Activated CD8-positive, alpha-beta memory T cell treated with anti-CD3 and anti-CD28 coated beads, Interleukin-2, amount 10 ng/mL, durations not matched to agents 7 days and 5 days (primary cell): ENCODE data around the gene KIF13A. TPM values are rescaled to one million over a fixed set of nuclear protein-coding genes. Genes with fewer than 3 reads are reported as not detected.
"Not testable (repeated sequence)": the region's sequence is repeated elsewhere in the genome, so short reads cannot be mapped to it uniquely, and the experiment has no call there.

ENCODE experiments used
- ATAC-seq: fragments of 150-1000 bp; cut with Tn5 transposase; one replicate; pipeline ENCODE4 v1.10.0; 2021; ENCODE audit warnings: moderate library complexity
- CTCF ChIA-PET: fragments of 350-600 bp; sonication (Branson Sonifier 250); formaldehyde crosslinking; loops from one replicate; lab custom pipeline; 2021; ENCODE audit warnings: antibody characterized with exemption; lab: Charles Lee
- DNase-seq: peaks from one replicate; pipeline ENCODE4 v3.0.0-alpha.2; 2020
- H3K27ac Mint-ChIP-seq: one replicate; pipeline ENCODE4 v1.8.0; 2021; ENCODE audit warnings: mild to moderate bottlenecking, mixed read lengths
- H3K27me3 Mint-ChIP-seq: one replicate; pipeline ENCODE4 v1.8.0; 2021; ENCODE audit warnings: mixed read lengths
- H3K36me3 Mint-ChIP-seq: one replicate; pipeline ENCODE4 v1.8.0; 2021; ENCODE audit warnings: mild to moderate bottlenecking, mixed read lengths
- H3K4me1 Mint-ChIP-seq: one replicate; pipeline ENCODE4 v1.8.0; 2021; ENCODE audit warnings: mixed read lengths
- H3K4me3 Mint-ChIP-seq: one replicate; pipeline ENCODE4 v1.8.0; 2021; ENCODE audit warnings: mild to moderate bottlenecking, moderate library complexity, mixed read lengths
- H3K9me3 Mint-ChIP-seq: one replicate; pipeline ENCODE4 v1.8.0; 2022; ENCODE audit warnings: low read depth, mixed read lengths
- total RNA-seq, 2 experiments: library from RNA; stranded (reverse); gene quantifications; one replicate each; pipeline ENCODE4 v1.2.3, GENCODE V29; 2021

Gene KIF13A
- total RNA-seq, 2 experiments from 2014 or later, result 0.05 TPM; not detected in 1

DNA sequence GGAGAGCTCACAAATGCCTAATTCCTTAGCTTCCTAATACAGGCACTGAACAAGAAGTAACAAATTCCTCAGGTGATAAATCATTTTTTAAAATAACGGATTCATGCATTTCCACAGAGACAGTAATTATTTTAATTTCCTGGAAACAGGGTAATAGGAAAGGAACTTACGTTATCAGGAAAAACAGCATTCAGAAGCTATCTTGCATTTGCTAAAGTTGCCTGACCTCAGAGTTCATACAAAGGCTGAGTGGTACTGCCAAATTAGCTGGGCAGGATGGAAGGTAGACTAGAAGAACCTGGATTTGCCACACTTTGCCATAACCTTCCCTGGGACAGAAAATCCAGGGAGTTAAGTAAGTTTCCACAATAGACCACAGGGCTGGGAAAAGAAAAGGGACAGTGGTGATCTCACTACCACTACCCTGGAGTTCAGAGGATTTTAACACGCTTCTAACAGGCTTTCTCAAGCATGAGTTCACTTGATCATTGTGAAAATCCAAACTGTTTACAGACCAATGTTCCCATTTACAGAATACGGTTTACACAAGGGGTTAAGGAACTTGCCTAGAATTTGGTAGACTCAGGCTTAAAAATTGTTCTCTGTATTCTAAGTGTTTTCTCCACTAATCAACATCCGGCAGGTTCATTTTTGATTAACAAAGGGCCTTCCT lies 57.0 kb downstream of the KIF13A start:
- no peak for ATAC-seq
- no peaks in the 10 kb centered on the region for H3K4me1 Mint-ChIP-seq
- no peak overlapping the region for H3K27ac Mint-ChIP-seq
- H3K36me3 Mint-ChIP-seq, result no peaks in the 10 kb centered on the region
- CTCF ChIA-PET, result no interaction called here
- H3K9me3 Mint-ChIP-seq, result no peaks in the 10 kb centered on the region
- no peak for DNase-seq
- H3K27me3 Mint-ChIP-seq, result peaks cover 35% of the 10 kb centered on the region
- no peak overlapping the region for H3K4me3 Mint-ChIP-seq

DNA sequence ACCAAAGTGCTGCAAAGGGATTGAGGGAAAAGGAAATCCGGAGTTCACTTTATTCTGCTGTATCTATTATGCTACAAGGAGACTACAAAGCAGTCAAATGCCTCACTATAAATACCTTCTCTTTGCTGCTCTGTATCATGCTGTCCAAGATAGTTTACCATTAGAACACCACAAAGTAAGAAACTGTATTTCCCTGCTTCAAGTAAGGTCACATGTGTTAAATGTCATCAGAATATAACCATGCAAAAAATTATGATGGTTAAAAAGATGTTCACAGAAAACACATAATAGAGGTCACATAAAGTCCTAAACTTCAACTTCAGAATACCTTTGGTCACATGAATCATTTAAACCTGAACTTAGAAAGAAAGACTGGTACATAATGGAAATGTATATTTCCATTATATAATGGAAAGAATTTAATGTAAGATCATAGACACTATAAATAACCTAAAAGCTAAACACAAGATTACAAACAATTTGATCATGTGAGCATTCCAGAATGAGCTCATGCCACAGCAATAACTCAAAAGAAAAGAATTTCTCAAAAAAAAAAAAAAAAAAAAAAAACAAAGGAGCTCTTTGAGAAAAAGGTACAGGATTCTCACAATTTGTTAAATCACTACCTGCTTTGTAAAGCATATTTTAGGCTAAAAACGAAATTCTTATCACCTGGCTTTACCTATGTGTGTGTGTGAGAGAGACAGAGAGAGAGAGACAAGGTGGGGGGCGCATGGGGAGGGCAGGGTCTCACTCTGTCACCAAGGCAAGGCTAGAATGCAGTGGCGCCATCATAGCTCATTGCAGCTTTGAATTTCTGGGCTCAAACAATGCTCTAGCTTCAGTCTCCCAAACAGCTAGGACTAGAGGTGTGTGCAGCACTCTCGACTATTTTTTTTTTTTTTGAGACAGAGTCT lies 58.7 kb downstream of the KIF13A start:
- CTCF ChIA-PET, result interaction anchor here (0.6 to 0.7 kb wide), 3 partner anchors 45 to 172 kb away, joined by 3 read pairs; no protein-coding TSS in a partner anchor
- DNase-seq (no peak), ATAC-seq (no peak)
- H3K9me3 Mint-ChIP-seq, result no peaks in the 10 kb centered on the region
- H3K27ac Mint-ChIP-seq, result no peak overlapping the region
- no peaks in the 10 kb centered on the region for H3K4me1 Mint-ChIP-seq
- peaks cover 41% of the 10 kb centered on the region for H3K27me3 Mint-ChIP-seq
- no peak overlapping the region for H3K4me3 Mint-ChIP-seq
- H3K36me3 Mint-ChIP-seq, result no peaks in the 10 kb centered on the region

DNA sequence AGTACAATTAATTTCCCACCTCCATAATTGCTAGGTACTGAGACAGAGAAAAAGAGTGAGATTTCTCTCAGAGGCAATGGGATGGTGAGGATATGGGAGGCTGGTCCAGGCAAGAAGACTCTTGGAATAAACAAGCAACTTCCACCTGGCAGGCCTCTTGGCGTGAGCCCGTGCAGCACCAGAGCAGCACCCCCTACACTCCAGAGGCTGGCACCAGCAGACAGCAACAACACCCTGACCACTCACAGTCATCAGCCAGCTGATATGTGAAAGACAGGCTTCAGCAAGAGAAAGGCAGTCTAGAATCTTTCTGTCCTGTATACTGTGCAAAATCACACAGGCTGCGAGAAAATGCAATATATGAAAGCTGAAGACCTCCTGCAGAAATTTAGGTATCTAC lies 59.7 kb downstream of the KIF13A start:
- Mint-ChIP-seq H3K36me3 (no peaks in the 10 kb centered on the region), H3K9me3 (no peaks in the 10 kb centered on the region), H3K4me1 (no peaks in the 10 kb centered on the region), H3K27ac (no peak overlapping the region), H3K4me3 (no peak overlapping the region), H3K27me3 (peaks cover 46% of the 10 kb centered on the region)
- CTCF ChIA-PET, result no interaction called here
- no peak for DNase-seq
- ATAC-seq, result no peak

DNA sequence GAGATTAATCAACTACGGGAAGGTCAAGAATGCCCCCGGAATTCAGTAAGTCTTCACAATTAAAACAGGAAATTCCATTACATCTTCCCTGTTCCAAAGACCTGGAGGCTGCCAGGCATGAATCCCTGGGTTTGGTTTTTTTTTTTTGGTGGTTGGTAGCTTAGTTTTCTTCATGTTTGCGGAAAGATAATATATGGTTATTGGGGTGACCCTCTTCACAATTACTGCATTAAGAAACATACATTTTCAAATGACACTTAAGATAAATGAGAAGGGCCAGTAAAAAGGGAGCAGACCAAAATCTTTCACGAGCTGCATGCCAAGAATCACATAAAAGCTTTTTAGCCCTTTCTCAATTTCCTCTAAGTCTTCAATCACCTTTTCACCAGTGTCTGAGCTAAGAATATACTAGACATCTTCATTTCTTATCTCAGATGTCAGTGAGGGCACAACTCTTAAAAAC lies 64.0 kb downstream of the KIF13A start:
- Mint-ChIP-seq H3K4me1 (no peaks in the 10 kb centered on the region), H3K4me3 (no peak overlapping the region), H3K27me3 (peaks cover 29% of the 10 kb centered on the region), H3K27ac (no peak overlapping the region), H3K9me3 (no peaks in the 10 kb centered on the region), H3K36me3 (no peaks in the 10 kb centered on the region)
- ATAC-seq (no peak), DNase-seq (no peak)
- CTCF ChIA-PET, result no interaction called here

DNA sequence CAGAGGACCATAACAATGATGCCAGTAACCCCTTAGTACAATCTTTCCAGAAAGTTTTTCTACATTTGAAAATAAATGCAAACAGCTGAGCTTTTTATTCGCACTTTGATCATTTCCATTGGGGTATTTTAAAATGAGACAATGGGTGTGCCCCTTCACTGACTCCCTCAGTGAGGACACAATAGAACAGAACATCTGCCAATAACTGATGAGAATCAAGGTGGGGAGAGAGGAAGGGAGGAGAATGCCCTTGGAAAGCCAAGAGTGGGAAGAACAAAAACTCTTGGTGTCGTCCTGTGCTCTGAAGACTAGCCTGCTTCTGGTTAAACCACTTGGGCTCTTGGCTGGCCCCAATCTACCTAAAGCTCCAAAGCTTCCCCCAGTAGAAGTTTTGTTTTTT lies 66.0 kb downstream of the KIF13A start:
- DNase-seq (no peak), ATAC-seq (no peak)
- H3K36me3 Mint-ChIP-seq, result no peaks in the 10 kb centered on the region
- H3K4me3 Mint-ChIP-seq, result no peak overlapping the region
- CTCF ChIA-PET, result interaction anchor here (0.7 kb wide), 1 partner anchor 16 kb away, joined by 3 read pairs; no protein-coding TSS in a partner anchor
- H3K4me1 Mint-ChIP-seq, result no peaks in the 10 kb centered on the region
- no peak overlapping the region for H3K27ac Mint-ChIP-seq
- H3K9me3 Mint-ChIP-seq, result no peaks in the 10 kb centered on the region
- H3K27me3 Mint-ChIP-seq, result peaks cover 25% of the 10 kb centered on the region

DNA sequence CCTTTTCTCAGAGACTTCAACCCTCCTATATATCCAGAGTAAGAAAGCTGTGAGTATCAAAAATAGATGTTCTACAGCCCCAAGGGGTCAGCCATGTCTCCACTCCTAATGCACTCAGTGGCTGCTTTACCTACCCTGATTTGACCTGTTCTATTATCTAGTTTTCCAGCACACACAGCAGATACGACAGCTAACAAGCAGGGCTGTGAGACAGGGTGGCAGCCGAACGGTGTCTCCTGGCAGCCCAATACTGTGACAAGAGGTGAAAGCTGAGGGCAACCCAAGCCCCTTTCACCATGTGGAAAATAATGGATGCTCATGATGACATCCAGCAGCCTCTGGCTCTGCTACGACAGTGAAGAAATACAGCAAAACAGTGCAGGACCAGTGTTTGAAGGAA lies 67.9 kb downstream of the KIF13A start:
- H3K27ac Mint-ChIP-seq, result no peak overlapping the region
- ATAC-seq (no peak), DNase-seq (no peak)
- H3K4me3 Mint-ChIP-seq, result no peak overlapping the region
- CTCF ChIA-PET, result no interaction called here
- no peaks in the 10 kb centered on the region for H3K4me1 Mint-ChIP-seq
- H3K27me3 Mint-ChIP-seq, result peaks cover 22% of the 10 kb centered on the region
- no peaks in the 10 kb centered on the region for H3K36me3 Mint-ChIP-seq
- no peaks in the 10 kb centered on the region for H3K9me3 Mint-ChIP-seq

DNA sequence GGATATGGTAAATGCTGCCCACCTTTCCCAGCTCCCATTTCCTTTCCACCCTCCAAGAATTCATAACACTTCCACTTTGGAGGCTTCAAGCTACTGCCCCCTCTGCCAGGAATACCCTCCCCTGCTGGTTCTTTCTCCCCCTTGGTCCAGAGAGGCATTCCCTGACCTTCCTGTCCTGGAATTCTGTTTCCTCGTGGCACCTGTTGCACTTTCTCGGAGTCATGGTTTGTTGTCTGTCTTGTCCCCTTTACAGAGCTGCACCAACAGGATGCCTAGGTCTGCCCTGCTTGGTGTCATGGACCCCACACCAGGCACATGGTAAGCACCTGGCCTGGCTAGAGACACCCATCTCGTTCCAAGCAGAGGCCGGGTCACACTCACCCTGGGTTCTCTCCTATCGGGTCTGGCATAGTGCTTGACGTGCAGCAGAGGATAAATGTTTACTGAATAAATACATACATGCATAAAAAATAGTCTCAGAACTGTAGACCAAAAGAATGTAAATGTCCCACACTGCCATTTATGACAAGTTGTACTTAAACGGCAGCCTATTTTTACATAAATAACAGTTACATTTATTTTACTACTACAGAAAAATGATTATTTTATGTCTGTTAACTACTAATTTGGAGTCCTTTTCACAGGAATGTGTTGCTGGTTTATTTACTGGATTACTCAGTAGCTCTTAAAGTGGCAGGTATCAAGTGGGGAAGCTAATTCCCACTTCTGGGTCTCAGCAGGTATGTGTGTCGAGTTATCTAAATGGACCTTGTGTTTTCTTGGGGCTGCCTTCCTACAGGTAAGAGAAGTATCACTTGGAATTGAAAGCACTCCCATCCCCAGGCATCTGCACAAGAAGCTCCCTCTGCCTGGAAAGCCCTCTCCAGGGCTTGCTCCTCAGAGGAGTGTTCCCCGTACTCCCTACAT lies 69.3 kb downstream of the KIF13A start:
- H3K36me3 Mint-ChIP-seq, result no peaks in the 10 kb centered on the region
- DNase-seq (no peak), ATAC-seq (no peak)
- no peak overlapping the region for H3K27ac Mint-ChIP-seq
- H3K4me1 Mint-ChIP-seq, result no peaks in the 10 kb centered on the region
- H3K4me3 Mint-ChIP-seq, result no peak overlapping the region
- CTCF ChIA-PET, result no interaction called here
- no peaks in the 10 kb centered on the region for H3K9me3 Mint-ChIP-seq
- peaks cover 21% of the 10 kb centered on the region for H3K27me3 Mint-ChIP-seq

DNA sequence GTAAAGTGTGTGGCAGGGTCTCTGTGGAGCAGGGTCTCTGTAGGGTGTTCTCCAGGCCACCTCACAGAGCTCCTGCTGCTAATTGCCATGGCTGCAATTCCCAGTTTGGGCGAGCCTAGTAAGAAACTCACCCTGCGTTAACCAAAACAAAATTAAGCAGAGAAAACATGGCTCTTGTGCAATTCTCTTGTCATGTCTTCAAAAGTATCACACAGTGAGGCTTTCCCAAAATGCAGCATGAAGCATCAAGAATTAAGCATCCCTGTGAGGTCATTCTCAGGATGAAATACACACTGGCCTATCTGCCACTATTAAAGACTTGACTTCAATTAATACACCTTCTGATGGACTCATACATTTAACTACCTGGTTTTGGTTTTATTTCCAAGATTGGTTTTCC lies 72.8 kb downstream of the KIF13A start:
- Mint-ChIP-seq H3K27ac (no peak overlapping the region), H3K9me3 (no peaks in the 10 kb centered on the region), H3K4me1 (peaks cover 7% of the 10 kb centered on the region), H3K36me3 (peaks cover 2% of the 10 kb centered on the region), H3K4me3 (no peak overlapping the region), H3K27me3 (peaks cover 21% of the 10 kb centered on the region)
- CTCF ChIA-PET, result no interaction called here
- ATAC-seq (no peak), DNase-seq (no peak)

DNA sequence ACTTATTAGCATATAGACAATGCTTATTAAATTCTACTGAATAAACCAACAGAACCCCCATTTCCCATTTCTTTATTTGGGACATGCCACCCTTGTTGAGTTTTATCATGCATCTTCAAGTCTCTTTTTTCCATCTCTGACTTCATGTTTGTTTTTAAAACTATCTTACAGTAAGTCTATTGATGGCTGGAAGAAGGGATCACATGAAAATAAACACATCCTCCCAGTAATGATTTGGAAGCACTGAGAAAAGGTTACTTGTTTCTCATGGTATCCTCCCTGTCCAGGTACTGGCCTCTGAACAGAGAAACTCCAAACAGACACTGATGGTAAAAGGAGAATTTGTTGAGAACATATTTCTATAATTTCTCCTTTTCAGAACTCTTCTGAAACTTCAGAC lies 74.9 kb downstream of the KIF13A start:
- peaks cover 16% of the 10 kb centered on the region for H3K4me1 Mint-ChIP-seq
- no peak for DNase-seq
- H3K27ac Mint-ChIP-seq, result no peak overlapping the region
- no peaks in the 10 kb centered on the region for H3K9me3 Mint-ChIP-seq
- CTCF ChIA-PET, result interaction anchor here (1.0 kb wide), 1 partner anchor 13 kb away, joined by 3 read pairs; no protein-coding TSS in a partner anchor
- peaks cover 22% of the 10 kb centered on the region for H3K27me3 Mint-ChIP-seq
- peaks cover 2% of the 10 kb centered on the region for H3K36me3 Mint-ChIP-seq
- H3K4me3 Mint-ChIP-seq, result no peak overlapping the region
- ATAC-seq, result no peak

DNA sequence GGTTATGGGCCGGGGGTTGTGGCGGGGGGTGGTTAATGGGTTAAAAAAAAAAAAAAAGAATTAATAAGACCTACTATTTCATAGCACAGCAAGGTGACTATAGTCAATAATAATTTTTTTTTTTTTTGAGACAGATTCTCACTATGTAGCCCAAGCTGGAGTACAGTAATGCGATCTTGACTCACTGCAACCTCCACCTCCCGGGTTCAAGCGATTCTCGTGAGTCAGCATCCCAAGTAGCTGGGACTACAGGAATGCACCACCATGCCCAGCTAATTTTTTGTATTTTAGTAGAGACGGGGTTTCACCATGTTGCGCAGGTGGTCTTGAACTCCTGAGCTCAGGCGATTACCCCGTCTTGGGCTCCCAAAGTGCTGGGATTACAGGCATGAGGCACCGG lies 75.8 kb downstream of the KIF13A start:
- not testable (repeated sequence) for DNase-seq, H3K4me3 Mint-ChIP-seq, ATAC-seq, H3K27ac Mint-ChIP-seq, H3K9me3 Mint-ChIP-seq, H3K36me3 Mint-ChIP-seq
- peaks cover 27% of the 10 kb centered on the region for H3K27me3 Mint-ChIP-seq
- peaks cover 21% of the 10 kb centered on the region for H3K4me1 Mint-ChIP-seq
- CTCF ChIA-PET, result interaction anchor here (1.2 kb wide), 1 partner anchor 142 kb away, joined by 3 read pairs; no protein-coding TSS in a partner anchor

DNA sequence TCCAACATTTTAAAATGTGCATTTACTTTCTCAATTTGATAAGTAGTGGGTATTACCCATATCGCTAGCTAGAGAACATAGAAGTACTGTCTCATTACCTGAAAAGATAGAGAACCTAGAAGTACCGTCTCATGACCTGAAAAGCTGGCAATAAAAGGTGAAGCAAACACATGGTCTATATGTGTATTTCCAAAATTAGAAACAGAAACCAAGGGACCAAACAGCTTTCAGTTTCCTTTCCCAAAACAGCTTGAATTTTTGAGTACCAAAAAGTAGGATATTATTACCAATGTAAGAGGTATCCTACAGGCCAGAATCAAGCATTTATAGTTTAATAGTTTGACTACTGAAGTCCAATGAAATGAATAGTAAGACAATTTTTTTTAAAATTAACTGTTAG lies 77.2 kb downstream of the KIF13A start:
- H3K27ac Mint-ChIP-seq, result no peak overlapping the region
- H3K36me3 Mint-ChIP-seq, result peaks cover 2% of the 10 kb centered on the region
- peaks cover 26% of the 10 kb centered on the region for H3K27me3 Mint-ChIP-seq
- ATAC-seq (peak; percentile 39), DNase-seq (no peak)
- no peak overlapping the region for H3K4me3 Mint-ChIP-seq
- CTCF ChIA-PET, result interaction anchor here (0.6 to 1.2 kb wide), 2 partner anchors 65 to 141 kb away, joined by 3 to 4 read pairs; no protein-coding TSS in a partner anchor
- H3K4me1 Mint-ChIP-seq, result peaks cover 21% of the 10 kb centered on the region
- no peaks in the 10 kb centered on the region for H3K9me3 Mint-ChIP-seq

DNA sequence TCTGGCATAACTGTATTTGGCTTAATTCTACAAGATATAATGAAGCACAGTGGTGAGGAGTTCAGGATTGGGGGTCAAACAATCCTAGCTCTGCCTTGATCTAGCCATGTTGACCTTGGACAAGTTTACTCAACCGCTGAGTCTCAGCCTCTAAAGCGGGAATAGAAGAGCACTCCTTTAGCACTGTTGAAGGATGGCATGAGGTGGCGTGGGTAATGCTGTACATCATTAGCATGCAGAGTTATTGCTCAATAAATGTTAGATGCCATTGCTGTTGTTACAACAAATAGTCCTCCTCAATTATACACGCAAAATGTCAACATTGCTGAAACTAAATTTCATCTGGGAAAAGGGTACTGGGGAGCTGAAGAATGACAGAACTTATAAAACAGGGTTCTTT lies 78.6 kb downstream of the KIF13A start:
- Mint-ChIP-seq H3K9me3 (no peaks in the 10 kb centered on the region), H3K36me3 (peaks cover 2% of the 10 kb centered on the region), H3K4me3 (no peak overlapping the region), H3K4me1 (peaks cover 21% of the 10 kb centered on the region), H3K27me3 (peaks cover 21% of the 10 kb centered on the region), H3K27ac (no peak overlapping the region)
- DNase-seq (no peak), ATAC-seq (no peak)
- CTCF ChIA-PET, result no interaction called here
